ENCODE results near the gene DEAF1. TPM values are rescaled to one million over a fixed set of nuclear protein-coding genes. Genes with fewer than 3 reads are reported as not detected.
A peak's percentile ranks its signal among the peaks of the same experiment; 100 is the strongest.

Gene DEAF1
- total and polyA plus RNA-seq, 9 of the 15 experiments (the other 6 are each of a cell fraction or from before 2014, with no cell fraction given) = 2.0 to 69.1 (median 26.8) TPM

GRCh38 chr11:695288-695537 lies 191 bp upstream of the DEAF1 start:
- DNase-seq (ENCODE audit: extremely low read depth in 1 of 4, low spot score in 3 of 4) (no peak), ATAC-seq (no peak), FAIRE-seq (peak; percentile 97)
- Histone ChIP-seq H3K36me3 (ENCODE audit: control insufficient read depth, insufficient read depth, low read length) (peaks cover 12% of the 10 kb centered on the region; the same call in 2 of the 3 replicates), H3K9me3 (replicated peaks; ENCODE audit: control insufficient read depth, insufficient read depth, low read depth, low read length) (no peaks in the 10 kb centered on the region), H3K27me3 (ENCODE audit: control insufficient read depth in 2 of 2, insufficient read depth in 2 of 2, low read length in 2 of 2) (no peaks in the 10 kb centered on the region), H4K20me1 (replicated peaks; ENCODE audit: control insufficient read depth, insufficient read depth, low read length) (peaks cover 6% of the 10 kb centered on the region), H3K4me3 (peak overlapping the region; percentile 98), H3K4me1 (replicated peaks in 1 of 2; ENCODE audit: control insufficient read depth in 2 of 2, insufficient read depth in 2 of 2, low read length in 2 of 2) (peaks cover 40 to 72% of the 10 kb centered on the region in 2 experiments), H3K9me1 (ENCODE audit: control insufficient read depth, insufficient read depth, low read length) (peaks cover 4% of the 10 kb centered on the region), H3K9ac (ENCODE audit: insufficient read depth in 1 of 2, low read depth in 2 of 2, low read length in 2 of 2) (peak overlapping the region; percentile 92 to 96), H3K79me2 (ENCODE audit: control insufficient read depth, insufficient read depth, low read length) (peaks cover 68% of the 10 kb centered on the region), H3K4me2 (ENCODE audit: insufficient read depth, low read length) (peak overlapping the region; percentile 91), H2AFZ (ENCODE audit: low read depth, low read length) (peak overlapping the region; percentile 94), H3K27ac (ENCODE audit: extremely low read depth, low read depth, low read length) (peak overlapping the region; percentile 96)
- POLR2A ChIA-PET = interaction anchor here (0.7 to 4.0 kb wide), 10 partner anchors 8 to 71 kb away, joined by 3 to 25 read pairs (median 4); no protein-coding TSS in a partner anchor
- no TSS peak for BruUV-seq (replicated peaks)
- 1% methylated on average over 25 of the region's 25 CpGs for WGBS (ENCODE audit: insufficient coverage, low coverage, missing lambda C conversion rate)
- in situ Hi-C loops (cut with MboI) (no loop called here), intact Hi-C loops (cut with micrococcal nuclease) (loop anchor here (10.0 kb wide), 1 partner anchor 140 kb away; no protein-coding TSS in a partner anchor)
- CTCF ChIA-PET (ENCODE audit: low intra/inter-chr PET ratio) = interaction anchor here (2.3 kb wide), 1 partner anchor 33 kb away, joined by 8 read pairs; no protein-coding TSS in a partner anchor
- TF ChIP-seq NR3C1 (CRISPR knock-in tag; IDR thresholded peaks at IDR 0.05) (no peak), SAP30 (IDR thresholded peaks at IDR 0.05; ENCODE audit: borderline replicate concordance, insufficient read depth, low read depth, low read length, poor library complexity, severe bottlenecking) (peak; percentile 79), PHF8 (IDR thresholded peaks at IDR 0.05; ENCODE audit: borderline replicate concordance, low read length) (peak; percentile 38; the same call in 1 of the 2 replicates), POLR2A (conservative IDR thresholded peaks at IDR 0.05) (no peak), BCL6 (CRISPR knock-in tag; IDR thresholded peaks at IDR 0.05) (no peak), DEAF1 (CRISPR knock-in tag; IDR thresholded peaks at IDR 0.05) (peak; percentile 99; the same call in 1 of the 2 replicates), GABPA (tag; conservative IDR thresholded peaks at IDR 0.05; ENCODE audit: low read depth) (no peak), ZFP30 (CRISPR knock-in tag; IDR thresholded peaks at IDR 0.05; ENCODE audit: borderline replicate concordance) (no peak), E2F8 (IDR thresholded peaks at IDR 0.05; ENCODE audit: low read depth, partially characterized antibody) (no peak), FOXM1 (IDR thresholded peaks at IDR 0.05; ENCODE audit: low read depth) (no peak), FOXM1 (CRISPR knock-in tag; IDR thresholded peaks at IDR 0.05; ENCODE audit: low read depth) (no peak), PHB (CRISPR knock-in tag; IDR thresholded peaks at IDR 0.05) (no peak), HDAC8 (tag; IDR thresholded peaks at IDR 0.05) (no peak)
- TF ChIP-seq, protein P1, sequence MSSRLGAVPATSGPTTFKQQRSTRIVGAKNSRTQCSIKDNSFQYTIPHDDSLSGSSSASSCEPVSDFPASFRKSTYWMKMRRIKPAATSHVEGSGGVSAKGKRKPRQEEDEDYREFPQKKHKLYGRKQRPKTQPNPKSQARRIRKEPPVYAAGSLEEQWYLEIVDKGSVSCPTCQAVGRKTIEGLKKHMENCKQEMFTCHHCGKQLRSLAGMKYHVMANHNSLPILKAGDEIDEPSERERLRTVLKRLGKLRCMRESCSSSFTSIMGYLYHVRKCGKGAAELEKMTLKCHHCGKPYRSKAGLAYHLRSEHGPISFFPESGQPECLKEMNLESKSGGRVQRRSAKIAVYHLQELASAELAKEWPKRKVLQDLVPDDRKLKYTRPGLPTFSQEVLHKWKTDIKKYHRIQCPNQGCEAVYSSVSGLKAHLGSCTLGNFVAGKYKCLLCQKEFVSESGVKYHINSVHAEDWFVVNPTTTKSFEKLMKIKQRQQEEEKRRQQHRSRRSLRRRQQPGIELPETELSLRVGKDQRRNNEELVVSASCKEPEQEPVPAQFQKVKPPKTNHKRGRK (tag; IDR thresholded peaks at IDR 0.05) = no peak
